Body of pancreas (tissue), 4 donors: ENCODE results near the gene RHBDD3.
"Not testable (repeated sequence)": the region's sequence is repeated elsewhere in the genome, so short reads cannot be mapped to it uniquely, and the experiment has no call there.

Experiments
- CTCF ChIP-seq, 7 experiments: fragments of 450-650 bp in 4 of 7; fragments of 200-600 bp in 3 of 7; sonication (generic) in 3 of 7; IDR thresholded peaks; one replicate each; pipeline ENCODE4 v1.5.1; 2016 to 2019; ENCODE audit warnings: antibody characterized with exemption in 7 of 7
- POLR2A ChIP-seq, 3 donors: fragments of 450-650 bp; IDR thresholded peaks; one replicate each; pipeline ENCODE4 v1.6.1; 2016; ENCODE audit warnings: antibody characterized with exemption in 3 of 3, mild to moderate bottlenecking in 2 of 3

- not testable (repeated sequence) for TF ChIP-seq POLR2A, CTCF (IDR thresholded peaks at IDR 0.05)
Measured at GRCh38 chr22:29247891-29248290, 19.9 kb downstream of the RHBDD3 start.
